ENCODE measurements around the gene DOCK6.
"Not testable (repeated sequence)": the region's sequence is repeated elsewhere in the genome, so short reads cannot be mapped to it uniquely, and the experiment has no call there.

Gene DOCK6

GRCh38 chr19:11176466-11177193 lies 85.7 kb downstream of the DOCK6 start:
- Mint-ChIP-seq H3K36me3 (ENCODE audit: low read depth) (no peaks in the 10 kb centered on the region), H3K27ac (no peak overlapping the region), H3K9me3 (no peaks in the 10 kb centered on the region), H3K4me3 (no peak overlapping the region), H3K27me3 (no peaks in the 10 kb centered on the region), H3K4me1 (peaks cover 9% of the 10 kb centered on the region)
- DNase-seq (no peak), ATAC-seq (no peak)

GRCh38 chr19:11175920-11176319 lies 86.4 kb downstream of the DOCK6 start:
- Mint-ChIP-seq H3K4me1 (peaks cover 9% of the 10 kb centered on the region), H3K4me3 (no peak overlapping the region), H3K27ac (no peak overlapping the region), H3K27me3 (no peaks in the 10 kb centered on the region), H3K36me3 (ENCODE audit: low read depth) (no peaks in the 10 kb centered on the region), H3K9me3 (no peaks in the 10 kb centered on the region)
- no peak for ATAC-seq
- no peak for DNase-seq

GRCh38 chr19:11174336-11174735 lies 88.0 kb downstream of the DOCK6 start:
- no peaks in the 10 kb centered on the region for H3K9me3 Mint-ChIP-seq
- H3K27me3 Mint-ChIP-seq, result no peaks in the 10 kb centered on the region
- H3K4me1 Mint-ChIP-seq, result no peaks in the 10 kb centered on the region
- H3K4me3 Mint-ChIP-seq, result no peak overlapping the region
- no peak overlapping the region for H3K27ac Mint-ChIP-seq
- ATAC-seq (no peak), DNase-seq (no peak)
- H3K36me3 Mint-ChIP-seq (ENCODE audit: low read depth), result no peaks in the 10 kb centered on the region

GRCh38 chr19:11173516-11174155 lies 88.7 kb downstream of the DOCK6 start:
- Mint-ChIP-seq H3K4me3 (no peak overlapping the region), H3K27me3 (no peaks in the 10 kb centered on the region), H3K9me3 (no peaks in the 10 kb centered on the region), H3K4me1 (no peaks in the 10 kb centered on the region), H3K36me3 (ENCODE audit: low read depth) (no peaks in the 10 kb centered on the region), H3K27ac (no peak overlapping the region)
- no peak for ATAC-seq
- no peak for DNase-seq

GRCh38 chr19:11172576-11172975 lies 89.7 kb downstream of the DOCK6 start:
- Mint-ChIP-seq H3K27ac (no peak overlapping the region), H3K27me3 (no peaks in the 10 kb centered on the region), H3K4me3 (no peak overlapping the region), H3K36me3 (ENCODE audit: low read depth) (no peaks in the 10 kb centered on the region), H3K9me3 (no peaks in the 10 kb centered on the region), H3K4me1 (no peaks in the 10 kb centered on the region)
- ATAC-seq (no peak), DNase-seq (no peak)

GRCh38 chr19:11171144-11171543 lies 91.2 kb downstream of the DOCK6 start:
- Mint-ChIP-seq H3K27ac (no peak overlapping the region), H3K9me3 (no peaks in the 10 kb centered on the region), H3K36me3 (ENCODE audit: low read depth) (no peaks in the 10 kb centered on the region), H3K4me1 (no peaks in the 10 kb centered on the region), H3K27me3 (no peaks in the 10 kb centered on the region), H3K4me3 (no peak overlapping the region)
- ATAC-seq (no peak), DNase-seq (no peak)

- no peaks in the 10 kb centered on the region for H3K36me3 Mint-ChIP-seq (ENCODE audit: low read depth)
- no peaks in the 10 kb centered on the region for H3K4me1 Mint-ChIP-seq
- H3K27ac Mint-ChIP-seq, result no peak overlapping the region
- H3K27me3 Mint-ChIP-seq, result no peaks in the 10 kb centered on the region
- H3K9me3 Mint-ChIP-seq, result no peaks in the 10 kb centered on the region
- no peak overlapping the region for H3K4me3 Mint-ChIP-seq
- no peak for DNase-seq
- no peak for ATAC-seq
These were observed 92.2 kb downstream of the DOCK6 start for GRCh38 chr19:11169896-11170678.

- Mint-ChIP-seq H3K9me3 (no peaks in the 10 kb centered on the region), H3K4me1 (no peaks in the 10 kb centered on the region), H3K27ac (no peak overlapping the region), H3K36me3 (ENCODE audit: low read depth) (no peaks in the 10 kb centered on the region), H3K4me3 (no peak overlapping the region), H3K27me3 (no peaks in the 10 kb centered on the region)
- ATAC-seq, result no peak
- no peak for DNase-seq
These were observed 93.8 kb downstream of the DOCK6 start for GRCh38 chr19:11168568-11168967.

- Mint-ChIP-seq H3K27ac (no peak overlapping the region), H3K36me3 (ENCODE audit: low read depth) (no peaks in the 10 kb centered on the region), H3K27me3 (no peaks in the 10 kb centered on the region), H3K9me3 (no peaks in the 10 kb centered on the region), H3K4me1 (no peaks in the 10 kb centered on the region), H3K4me3 (no peak overlapping the region)
- ATAC-seq (no peak), DNase-seq (no peak)
These were observed 95.8 kb downstream of the DOCK6 start for GRCh38 chr19:11166281-11167142.

- no peak overlapping the region for H3K4me3 Mint-ChIP-seq
- no peaks in the 10 kb centered on the region for H3K36me3 Mint-ChIP-seq (ENCODE audit: low read depth)
- no peak overlapping the region for H3K27ac Mint-ChIP-seq
- ATAC-seq (no peak), DNase-seq (no peak)
- H3K9me3 Mint-ChIP-seq, result no peaks in the 10 kb centered on the region
- H3K4me1 Mint-ChIP-seq, result no peaks in the 10 kb centered on the region
- no peaks in the 10 kb centered on the region for H3K27me3 Mint-ChIP-seq
These were observed 96.8 kb downstream of the DOCK6 start for GRCh38 chr19:11165486-11166030.

- Mint-ChIP-seq H3K27ac (no peak overlapping the region), H3K4me3 (no peak overlapping the region), H3K4me1 (no peaks in the 10 kb centered on the region), H3K36me3 (ENCODE audit: low read depth) (no peaks in the 10 kb centered on the region), H3K9me3 (no peaks in the 10 kb centered on the region), H3K27me3 (no peaks in the 10 kb centered on the region)
- ATAC-seq (no peak), DNase-seq (no peak)
These were observed 97.4 kb downstream of the DOCK6 start for GRCh38 chr19:11164879-11165406.

- ATAC-seq, result no peak
- DNase-seq, result no peak
- no peaks in the 10 kb centered on the region for H3K27me3 Mint-ChIP-seq
- no peaks in the 10 kb centered on the region for H3K9me3 Mint-ChIP-seq
- no peak overlapping the region for H3K27ac Mint-ChIP-seq
- no peak overlapping the region for H3K4me3 Mint-ChIP-seq
- no peaks in the 10 kb centered on the region for H3K4me1 Mint-ChIP-seq
- H3K36me3 Mint-ChIP-seq (ENCODE audit: low read depth), result no peaks in the 10 kb centered on the region
These were observed 98.0 kb downstream of the DOCK6 start for GRCh38 chr19:11164296-11164695.

- DNase-seq; H3K9me3 Mint-ChIP-seq; H3K4me3 Mint-ChIP-seq; H3K27ac Mint-ChIP-seq; H3K4me1 Mint-ChIP-seq; H3K36me3 Mint-ChIP-seq (ENCODE audit: low read depth); H3K27me3 Mint-ChIP-seq; ATAC-seq: not testable (repeated sequence)
These were observed 101.9 kb downstream of the DOCK6 start for GRCh38 chr19:11160440-11160768.
